Measurements from ENCODE around the gene HABP4.

HABP4 gene

DNA sequence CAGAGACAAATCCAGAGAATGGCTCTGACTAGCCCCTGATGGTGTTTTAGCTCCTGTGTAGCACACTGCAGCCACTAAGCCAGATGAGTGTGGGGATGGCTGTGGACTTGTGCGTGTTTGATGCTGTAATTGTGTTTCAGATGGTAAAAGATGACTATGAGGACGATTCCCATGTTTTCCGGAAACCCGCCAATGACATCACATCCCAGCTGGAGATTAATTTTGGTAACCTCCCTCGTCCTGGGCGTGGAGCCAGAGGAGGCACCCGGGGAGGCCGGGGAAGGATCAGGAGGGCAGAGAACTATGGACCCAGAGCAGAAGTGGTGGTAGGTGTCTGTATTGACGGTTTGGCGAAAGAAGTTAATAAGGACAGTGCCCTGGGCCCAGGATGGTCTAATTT, 38.0 kb downstream of the HABP4 start:
- no peak for TF ChIP-seq CTCF (conservative IDR thresholded peaks at IDR 0.05; ENCODE audit: control insufficient read depth, insufficient read depth, low read depth, low read length)
- no peak overlapping the region for H3K4me3 ChIP-seq (ENCODE audit: control insufficient read depth, low read depth, low read length)
- peak; percentile 86 for DNase-seq (ENCODE audit: low read depth)

DNA sequence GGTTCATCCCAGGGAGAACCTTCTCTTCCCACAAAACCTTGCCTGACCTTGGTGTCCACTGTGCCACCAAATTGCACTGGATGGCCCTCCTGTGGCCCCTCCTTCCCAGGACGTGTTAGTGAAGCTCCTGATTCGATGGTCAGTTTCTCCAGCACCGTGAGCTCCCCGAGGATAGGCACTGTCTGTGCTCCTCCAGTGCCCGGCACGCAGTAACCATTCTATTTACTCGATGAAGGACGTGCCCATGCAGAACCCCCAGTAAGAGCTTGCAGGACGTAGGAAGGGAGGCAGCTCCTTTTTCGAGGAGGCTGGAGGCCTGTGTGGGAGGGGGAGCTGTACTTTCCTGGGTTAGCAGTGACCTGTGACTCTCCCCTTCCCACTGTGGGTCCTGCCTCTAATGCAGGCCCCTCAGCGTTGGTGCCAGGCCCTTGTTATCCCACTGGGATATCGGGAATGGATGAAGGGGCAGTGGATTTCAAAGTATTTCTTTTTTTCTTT, 39.6 kb downstream of the HABP4 start:
- DNase-seq (ENCODE audit: low read depth), result no peak
- TF ChIP-seq CTCF (conservative IDR thresholded peaks at IDR 0.05; ENCODE audit: control insufficient read depth, insufficient read depth, low read depth, low read length), result no peak
- no peak overlapping the region for H3K4me3 ChIP-seq (ENCODE audit: control insufficient read depth, low read depth, low read length)

DNA sequence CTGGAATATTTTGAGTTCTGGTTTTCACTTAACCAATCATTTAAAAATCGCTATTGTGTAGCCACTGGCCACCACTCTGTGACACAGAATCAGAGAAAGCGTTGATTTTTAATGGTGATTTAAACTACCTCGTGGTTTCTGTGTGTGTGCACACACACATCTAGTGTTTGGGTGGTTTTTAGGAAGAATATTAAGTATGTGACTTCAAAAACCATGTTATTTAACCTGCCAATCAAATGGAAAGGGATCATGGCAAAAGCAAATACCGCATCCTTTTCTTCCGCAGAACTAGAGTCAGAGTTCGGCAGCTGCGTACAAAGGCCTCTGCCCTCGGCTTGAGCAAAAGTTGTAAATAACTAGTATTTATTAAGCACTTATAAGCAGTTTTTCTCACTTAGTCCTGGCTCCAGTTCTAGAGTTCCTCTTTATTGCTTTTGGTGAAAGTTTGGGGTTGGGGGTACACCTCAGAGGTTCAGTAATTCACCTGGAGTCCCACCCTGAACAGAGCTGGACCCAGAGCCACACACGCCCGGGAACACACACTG, 40.6 kb downstream of the HABP4 start:
- no peak overlapping the region for H3K4me3 ChIP-seq (ENCODE audit: control insufficient read depth, low read depth, low read length)
- DNase-seq (ENCODE audit: low read depth), result no peak
- TF ChIP-seq CTCF (conservative IDR thresholded peaks at IDR 0.05; ENCODE audit: control insufficient read depth, insufficient read depth, low read depth, low read length), result no peak

- no peak for TF ChIP-seq CTCF (conservative IDR thresholded peaks at IDR 0.05; ENCODE audit: control insufficient read depth, insufficient read depth, low read depth, low read length)
Observed at GRCh38 chr9:96491079-96491879, 41.3 kb downstream of the HABP4 start.

GRCh38 chr9:96491880-96492525, 42.0 kb downstream of the HABP4 start:
- no peak overlapping the region for H3K4me3 ChIP-seq (ENCODE audit: control insufficient read depth, low read depth, low read length)
- TF ChIP-seq CTCF (conservative IDR thresholded peaks at IDR 0.05; ENCODE audit: control insufficient read depth, insufficient read depth, low read depth, low read length), result no peak
- DNase-seq (ENCODE audit: low read depth), result no peak

More at GRCh38 chr9:96491079-96491879, 41.3 kb downstream of the HABP4 start:
- no peak for DNase-seq (ENCODE audit: low read depth)
- no peak overlapping the region for H3K4me3 ChIP-seq (ENCODE audit: control insufficient read depth, low read depth, low read length)

- no peak overlapping the region for H3K4me3 ChIP-seq (ENCODE audit: control insufficient read depth, low read depth, low read length)
- no peak for DNase-seq (ENCODE audit: low read depth)
- TF ChIP-seq CTCF (conservative IDR thresholded peaks at IDR 0.05; ENCODE audit: control insufficient read depth, insufficient read depth, low read depth, low read length), result no peak
Observed at GRCh38 chr9:96492993-96493531, 43.1 kb downstream of the HABP4 start.
